ENCODE data around the gene RALGAPA2. TPM values are rescaled to one million over a fixed set of nuclear protein-coding genes. Genes with fewer than 3 reads are reported as not detected.

RALGAPA2 gene
- total and polyA plus RNA-seq, 7 experiments from 2014 or later, result 6.7 to 45.4 (median 34.9) TPM

GRCh38 chr20:20737158-20737557, 24.7 kb upstream of the RALGAPA2 start:
- intact Hi-C loops (cut with micrococcal nuclease), result no loop called here
- Histone ChIP-seq H3K27me3 (ENCODE audit: control insufficient read depth in 2 of 2, insufficient read depth in 2 of 2, low read length in 2 of 2) (no peaks in the 10 kb centered on the region), H3K36me3 (ENCODE audit: control insufficient read depth in 2 of 3, insufficient read depth in 3 of 3, low read length in 3 of 3) (no peaks in the 10 kb centered on the region), H3K4me1 (ENCODE audit: control insufficient read depth in 2 of 2, insufficient read depth in 2 of 2, low read length in 2 of 2) (peaks cover 0 to 7% of the 10 kb centered on the region in 2 donors), H3K4me3 (ENCODE audit: low read length) (no peak overlapping the region), H3K27ac (ENCODE audit: low read depth, low read length) (no peak overlapping the region), H3K9me3 (ENCODE audit: control insufficient read depth in 2 of 3, low read length in 3 of 3) (no peaks in the 10 kb centered on the region)
- no peaks in the 10 kb centered on the region for H3K36me3 Mint-ChIP-seq
- no peak for DNase-seq
- peaks cover 0 to 9% (median 0%) of the 10 kb centered on the region in 5 donors for H3K27me3 Mint-ChIP-seq
- POLR2A ChIA-PET, result no interaction called here
- H3K9me3 Mint-ChIP-seq, result no peaks in the 10 kb centered on the region
- CTCF ChIA-PET, result no interaction called here
- H3K4me3 Mint-ChIP-seq, result no peak overlapping the region
- peak overlapping the region in 1 of 9 donors; percentile 48 for H3K27ac Mint-ChIP-seq
- no peak for ATAC-seq
- H3K4me1 Mint-ChIP-seq, result peaks cover 11 to 27% (median 17%) of the 10 kb centered on the region in 7 donors

DNA sequence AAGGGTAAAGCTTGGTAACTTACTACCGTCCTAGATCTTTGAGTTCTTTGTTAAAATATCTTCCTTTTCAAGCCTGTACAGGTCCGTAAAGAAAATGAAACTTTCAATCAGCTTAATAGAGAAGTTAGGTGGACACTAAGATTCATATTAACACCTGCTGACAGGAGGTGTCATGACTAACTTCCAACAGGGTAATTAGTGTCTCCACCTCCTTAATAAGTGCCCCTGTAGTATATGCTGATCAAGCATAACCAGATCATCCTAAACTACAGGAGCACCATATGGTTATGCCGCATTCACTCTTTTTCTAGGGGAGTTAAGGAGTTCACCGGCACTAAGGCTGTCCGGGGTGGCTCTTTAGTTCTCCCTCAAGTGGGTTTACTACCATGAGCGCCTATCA, 23.9 kb upstream of the RALGAPA2 start:
- peaks cover 0 to 7% of the 10 kb centered on the region in 2 donors for H3K4me1 ChIP-seq (ENCODE audit: control insufficient read depth in 2 of 2, insufficient read depth in 2 of 2, low read length in 2 of 2)
- CTCF ChIA-PET, result no interaction called here

DNA sequence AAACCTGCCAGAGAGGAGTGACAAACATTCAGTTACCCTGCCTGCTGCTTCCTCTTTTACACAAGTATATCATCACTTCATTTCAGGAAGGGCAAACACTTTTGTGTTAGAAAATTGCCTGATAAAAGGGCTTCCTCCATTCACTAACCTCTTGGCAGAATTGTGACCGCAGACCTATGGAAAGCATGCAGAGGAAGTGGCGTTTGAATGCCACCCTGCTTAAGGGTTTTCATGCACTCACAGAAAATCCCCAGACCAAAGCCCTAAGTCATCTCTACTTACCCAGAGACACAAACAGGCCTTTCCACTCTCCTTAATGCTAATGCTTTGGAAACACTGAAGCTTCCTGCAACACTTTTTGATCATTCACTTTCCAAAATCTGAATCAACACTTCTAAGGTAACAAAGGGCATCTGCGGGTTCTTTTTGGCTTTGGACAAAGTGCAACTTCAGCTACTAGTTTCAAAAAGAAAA, 22.1 kb upstream of the RALGAPA2 start:
- peak overlapping the region in 6 of 10 donors; percentile 7 to 58 (median 46) for H3K4me3 Mint-ChIP-seq
- no peaks in the 10 kb centered on the region for H3K27me3 Mint-ChIP-seq
- no peaks in the 10 kb centered on the region for H3K36me3 Mint-ChIP-seq
- ChIA-PET CTCF (no interaction called here), POLR2A (no interaction called here)
- peaks cover 0 to 7% of the 10 kb centered on the region in 2 donors for H3K4me1 ChIP-seq (ENCODE audit: control insufficient read depth in 2 of 2, insufficient read depth in 2 of 2, low read length in 2 of 2)
- DNase-seq, result peak in 4 of 9 donors; percentile 21 to 35 (median 24)
- no peak overlapping the region for H3K4me3 ChIP-seq (ENCODE audit: low read length)
- no peaks in the 10 kb centered on the region for H3K36me3 ChIP-seq (ENCODE audit: control insufficient read depth in 2 of 3, insufficient read depth in 3 of 3, low read length in 3 of 3)
- peak overlapping the region in 8 of 9 donors; percentile 34 to 83 (median 74) for H3K27ac Mint-ChIP-seq
- no peaks in the 10 kb centered on the region for H3K9me3 Mint-ChIP-seq
- H3K27me3 ChIP-seq (ENCODE audit: control insufficient read depth in 2 of 2, insufficient read depth in 2 of 2, low read length in 2 of 2), result no peaks in the 10 kb centered on the region
- H3K9me3 ChIP-seq (ENCODE audit: control insufficient read depth in 2 of 3, low read length in 3 of 3), result no peaks in the 10 kb centered on the region
- ATAC-seq, result peak; percentile 86
- H3K27ac ChIP-seq (ENCODE audit: low read depth, low read length), result no peak overlapping the region
- intact Hi-C loops (cut with micrococcal nuclease), result no loop called here
- H3K4me1 Mint-ChIP-seq, result peaks cover 11 to 28% (median 17%) of the 10 kb centered on the region in 7 donors

More for the DNA sequence above, 23.9 kb upstream of the RALGAPA2 start:
- Histone ChIP-seq H3K9me3 (ENCODE audit: control insufficient read depth in 2 of 3, low read length in 3 of 3) (no peaks in the 10 kb centered on the region), H3K4me3 (ENCODE audit: low read length) (no peak overlapping the region), H3K27me3 (ENCODE audit: control insufficient read depth in 2 of 2, insufficient read depth in 2 of 2, low read length in 2 of 2) (no peaks in the 10 kb centered on the region), H3K27ac (ENCODE audit: low read depth, low read length) (no peak overlapping the region), H3K36me3 (ENCODE audit: control insufficient read depth in 2 of 3, insufficient read depth in 3 of 3, low read length in 3 of 3) (no peaks in the 10 kb centered on the region)
- Mint-ChIP-seq H3K9me3 (no peaks in the 10 kb centered on the region), H3K4me1 (peaks cover 11 to 28% (median 17%) of the 10 kb centered on the region in 7 donors), H3K27ac (no peak overlapping the region), H3K36me3 (no peaks in the 10 kb centered on the region), H3K27me3 (peaks cover 0 to 4% (median 0%) of the 10 kb centered on the region in 5 donors), H3K4me3 (no peak overlapping the region)
- intact Hi-C loops (cut with micrococcal nuclease), result no loop called here
- ATAC-seq, result no peak
- POLR2A ChIA-PET, result no interaction called here
- DNase-seq, result no peak

DNA sequence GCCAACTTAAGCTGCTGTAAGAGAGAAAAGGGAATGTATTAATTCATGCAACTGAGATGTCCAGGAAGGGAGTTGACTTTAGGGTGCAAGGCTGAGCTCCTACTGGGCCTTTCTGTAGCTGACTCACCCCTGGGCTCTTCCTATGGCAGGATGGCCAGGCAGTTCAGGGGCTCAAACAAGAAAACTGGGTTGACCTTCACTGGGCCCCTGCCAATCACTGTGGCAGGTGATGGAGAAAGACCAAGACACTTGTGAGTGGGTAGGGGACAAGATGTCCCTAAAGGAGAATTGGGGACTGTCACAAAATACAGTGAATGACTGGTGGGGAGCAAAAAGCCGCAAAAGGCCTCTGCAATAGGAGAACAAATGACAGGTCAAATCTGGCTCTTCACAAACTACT, 21.5 kb upstream of the RALGAPA2 start:
- Histone ChIP-seq H3K9me3 (ENCODE audit: control insufficient read depth in 2 of 3, low read length in 3 of 3) (no peaks in the 10 kb centered on the region), H3K27me3 (ENCODE audit: control insufficient read depth in 2 of 2, insufficient read depth in 2 of 2, low read length in 2 of 2) (no peaks in the 10 kb centered on the region), H3K36me3 (ENCODE audit: control insufficient read depth in 2 of 3, insufficient read depth in 3 of 3, low read length in 3 of 3) (no peaks in the 10 kb centered on the region), H3K4me1 (ENCODE audit: control insufficient read depth in 2 of 2, insufficient read depth in 2 of 2, low read length in 2 of 2) (peaks cover 0 to 7% of the 10 kb centered on the region in 2 donors), H3K4me3 (ENCODE audit: low read length) (no peak overlapping the region), H3K27ac (ENCODE audit: low read depth, low read length) (no peak overlapping the region)
- H3K9me3 Mint-ChIP-seq, result no peaks in the 10 kb centered on the region
- no peaks in the 10 kb centered on the region for H3K36me3 Mint-ChIP-seq
- ChIA-PET POLR2A (no interaction called here), CTCF (no interaction called here)
- H3K4me3 Mint-ChIP-seq, result peak overlapping the region in 5 of 10 donors; percentile 8 to 58 (median 47)
- no peaks in the 10 kb centered on the region for H3K27me3 Mint-ChIP-seq
- peak overlapping the region in 8 of 9 donors; percentile 34 to 83 (median 74) for H3K27ac Mint-ChIP-seq
- ATAC-seq (peak; percentile 29), DNase-seq (no peak)
- intact Hi-C loops (cut with micrococcal nuclease), result no loop called here
- H3K4me1 Mint-ChIP-seq, result peaks cover 11 to 28% (median 17%) of the 10 kb centered on the region in 7 donors

GRCh38 chr20:20732641-20733040, 20.2 kb upstream of the RALGAPA2 start:
- intact Hi-C loops (cut with micrococcal nuclease), result no loop called here
- peaks cover 0 to 7% of the 10 kb centered on the region in 2 donors for H3K4me1 ChIP-seq (ENCODE audit: control insufficient read depth in 2 of 2, insufficient read depth in 2 of 2, low read length in 2 of 2)
- DNase-seq (no peak), ATAC-seq (no peak)
- POLR2A ChIA-PET, result no interaction called here
- no peaks in the 10 kb centered on the region for H3K36me3 ChIP-seq (ENCODE audit: control insufficient read depth in 2 of 3, insufficient read depth in 3 of 3, low read length in 3 of 3)
- Mint-ChIP-seq H3K27me3 (no peaks in the 10 kb centered on the region), H3K4me3 (no peak overlapping the region), H3K9me3 (no peaks in the 10 kb centered on the region), H3K36me3 (no peaks in the 10 kb centered on the region), H3K4me1 (peaks cover 11 to 28% (median 17%) of the 10 kb centered on the region in 7 donors), H3K27ac (no peak overlapping the region)
- no peak overlapping the region for H3K4me3 ChIP-seq (ENCODE audit: low read length)
- H3K27ac ChIP-seq (ENCODE audit: low read depth, low read length), result no peak overlapping the region
- no peaks in the 10 kb centered on the region for H3K27me3 ChIP-seq (ENCODE audit: control insufficient read depth in 2 of 2, insufficient read depth in 2 of 2, low read length in 2 of 2)
- CTCF ChIA-PET, result no interaction called here
- H3K9me3 ChIP-seq (ENCODE audit: control insufficient read depth in 2 of 3, low read length in 3 of 3), result no peaks in the 10 kb centered on the region

GRCh38 chr20:20731945-20732296, 19.5 kb upstream of the RALGAPA2 start:
- Histone ChIP-seq H3K9me3 (ENCODE audit: control insufficient read depth in 2 of 3, low read length in 3 of 3) (no peaks in the 10 kb centered on the region), H3K4me3 (ENCODE audit: low read length) (no peak overlapping the region), H3K4me1 (ENCODE audit: control insufficient read depth in 2 of 2, insufficient read depth in 2 of 2, low read length in 2 of 2) (peaks cover 0 to 7% of the 10 kb centered on the region in 2 donors), H3K36me3 (ENCODE audit: control insufficient read depth in 2 of 3, insufficient read depth in 3 of 3, low read length in 3 of 3) (no peaks in the 10 kb centered on the region), H3K27me3 (ENCODE audit: control insufficient read depth in 2 of 2, insufficient read depth in 2 of 2, low read length in 2 of 2) (no peaks in the 10 kb centered on the region), H3K27ac (ENCODE audit: low read depth, low read length) (no peak overlapping the region)
- intact Hi-C loops (cut with micrococcal nuclease), result no loop called here
- Mint-ChIP-seq H3K27me3 (no peaks in the 10 kb centered on the region), H3K27ac (no peak overlapping the region), H3K4me1 (peaks cover 11 to 28% (median 17%) of the 10 kb centered on the region in 7 donors), H3K4me3 (no peak overlapping the region), H3K36me3 (no peaks in the 10 kb centered on the region), H3K9me3 (no peaks in the 10 kb centered on the region)
- CTCF ChIA-PET, result no interaction called here
- DNase-seq, result no peak
- ATAC-seq, result no peak
- POLR2A ChIA-PET, result no interaction called here

Data from naive thymus-derived CD4-positive, alpha-beta T cell (primary cell).